B cell (primary cell): ENCODE measurements around the gene NACA.

Experiments
- EZH2 ChIP-seq: IDR thresholded peaks from 2 replicates; pipeline ENCODE4 v1.6.1; 2012; ENCODE audit warnings: borderline replicate concordance, low read depth, mild to moderate bottlenecking, moderate library complexity, low read length; ENCODE audit not compliant: insufficient read depth, poor library complexity, severe bottlenecking
- TF ChIP-seq, protein P1 (sequence below): fragments of 200-600 bp; IDR thresholded peaks from one replicate; pipeline ENCODE4 v1.8.0; 2022; ENCODE audit warnings: antibody characterized with exemption, mild to moderate bottlenecking

GRCh38 chr12:56720731-56721151, 4.4 kb downstream of the NACA start:
- TF ChIP-seq, protein P1, sequence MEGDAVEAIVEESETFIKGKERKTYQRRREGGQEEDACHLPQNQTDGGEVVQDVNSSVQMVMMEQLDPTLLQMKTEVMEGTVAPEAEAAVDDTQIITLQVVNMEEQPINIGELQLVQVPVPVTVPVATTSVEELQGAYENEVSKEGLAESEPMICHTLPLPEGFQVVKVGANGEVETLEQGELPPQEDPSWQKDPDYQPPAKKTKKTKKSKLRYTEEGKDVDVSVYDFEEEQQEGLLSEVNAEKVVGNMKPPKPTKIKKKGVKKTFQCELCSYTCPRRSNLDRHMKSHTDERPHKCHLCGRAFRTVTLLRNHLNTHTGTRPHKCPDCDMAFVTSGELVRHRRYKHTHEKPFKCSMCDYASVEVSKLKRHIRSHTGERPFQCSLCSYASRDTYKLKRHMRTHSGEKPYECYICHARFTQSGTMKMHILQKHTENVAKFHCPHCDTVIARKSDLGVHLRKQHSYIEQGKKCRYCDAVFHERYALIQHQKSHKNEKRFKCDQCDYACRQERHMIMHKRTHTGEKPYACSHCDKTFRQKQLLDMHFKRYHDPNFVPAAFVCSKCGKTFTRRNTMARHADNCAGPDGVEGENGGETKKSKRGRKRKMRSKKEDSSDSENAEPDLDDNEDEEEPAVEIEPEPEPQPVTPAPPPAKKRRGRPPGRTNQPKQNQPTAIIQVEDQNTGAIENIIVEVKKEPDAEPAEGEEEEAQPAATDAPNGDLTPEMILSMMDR = no peak
- TF ChIP-seq EZH2 = no peak
